IPS DF 6.9 (cell line): ENCODE results near the gene OPRL1.
"Not testable (repeated sequence)": the region's sequence is repeated elsewhere in the genome, so short reads cannot be mapped to it uniquely, and the experiment has no call there.

Experiments used
- DNase-seq: peaks from one replicate; pipeline ENCODE4 v3.0.0-alpha.2; 2013; ENCODE audit warnings: low read depth, low spot score
- H3K27ac ChIP-seq: one replicate; pipeline ENCODE4 v1.5.1; 2013; ENCODE audit warnings: low read length, control low read depth
- H3K27me3 ChIP-seq: 2 replicates; pipeline ENCODE4 v1.6.1; 2013; ENCODE audit warnings: mild to moderate bottlenecking, low read length; ENCODE audit not compliant: control insufficient read depth, insufficient read depth
- H3K36me3 ChIP-seq: 2 replicates; pipeline ENCODE4 v1.6.1; 2013; ENCODE audit warnings: low read length; ENCODE audit not compliant: control insufficient read depth, insufficient read depth
- H3K4me1 ChIP-seq: 2 replicates; pipeline ENCODE4 v1.6.1; 2013; ENCODE audit warnings: low read length; ENCODE audit not compliant: control insufficient read depth, insufficient read depth
- H3K4me3 ChIP-seq: 2 replicates; pipeline ENCODE4 v1.5.1; 2013; ENCODE audit warnings: mild to moderate bottlenecking, low read length
- H3K9me3 ChIP-seq: 2 replicates; pipeline ENCODE4 v1.6.1; 2013; ENCODE audit warnings: low read length, inconsistent platforms; ENCODE audit not compliant: control insufficient read depth, insufficient read depth
- WGBS: extraction: QIAGEN DNeasy Blood & Tissue Kit; methylation state at CpG from one replicate; pipeline ENCODE4 v1.1.7; 2013; ENCODE audit warnings: mixed read lengths, missing lambda C conversion rate; ENCODE audit not compliant: insufficient read length, insufficient coverage; 5-methylcytosine and 5-hydroxymethylcytosine counted together

The OPRL1 gene

DNA sequence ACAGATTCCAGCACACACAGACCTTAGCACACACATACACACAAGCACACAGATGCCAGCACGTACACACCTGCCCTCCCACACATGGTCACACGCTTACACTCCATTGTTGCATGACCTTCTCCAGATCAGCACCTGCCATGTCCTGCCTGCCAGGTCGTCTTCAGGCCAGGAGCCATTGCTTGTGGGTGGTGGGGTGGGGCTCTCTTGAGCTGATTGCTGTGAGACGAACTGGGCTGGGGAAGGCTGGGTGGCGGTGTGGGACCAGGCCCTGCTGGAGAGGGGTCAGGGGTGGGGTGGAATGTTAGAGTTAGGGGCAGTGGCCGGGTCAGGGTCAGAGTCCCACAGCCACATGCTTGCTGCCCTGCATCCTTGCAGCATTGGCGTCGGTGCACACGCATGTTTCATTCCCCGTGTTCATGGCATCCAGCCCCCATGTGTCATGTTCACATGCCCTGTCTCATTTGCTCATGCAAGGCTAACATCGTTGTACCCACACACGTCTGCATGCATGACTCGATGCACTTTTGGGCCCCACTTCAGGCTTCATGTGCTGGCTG, 34.0 kb downstream of the OPRL1 start:
- H3K27me3 ChIP-seq, result no peaks in the 10 kb centered on the region

DNA sequence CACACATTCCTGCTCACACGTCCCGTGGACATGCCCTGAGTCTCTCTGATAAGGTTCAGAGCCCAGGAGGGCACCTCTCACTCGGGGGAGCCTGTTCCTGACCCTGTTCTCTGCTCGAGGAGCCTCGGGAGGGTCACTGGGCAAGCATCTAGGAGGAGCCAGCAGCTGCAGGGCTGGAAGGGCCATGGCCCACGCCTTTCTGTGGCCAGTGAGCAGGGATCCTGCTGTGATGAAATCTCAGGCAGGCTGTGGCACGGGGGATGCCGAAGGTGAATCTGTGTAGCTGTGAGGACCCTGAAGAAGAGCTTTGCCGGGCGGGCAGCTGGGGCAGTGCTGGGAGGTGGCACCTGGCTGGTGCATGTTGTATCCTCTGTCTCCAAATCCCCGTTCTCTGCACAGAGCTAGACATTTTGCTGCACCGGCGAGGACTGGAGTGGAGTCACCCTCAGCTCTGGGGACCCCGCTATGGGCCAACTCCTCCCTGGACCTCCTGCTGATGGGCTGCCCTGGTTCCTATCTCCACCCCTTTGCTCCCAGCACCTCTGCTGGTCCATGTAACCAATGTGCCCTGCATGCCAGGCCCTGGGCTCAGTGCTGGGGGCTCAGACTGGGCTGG, 34.6 kb downstream of the OPRL1 start:
- H3K27me3 ChIP-seq, result no peaks in the 10 kb centered on the region
- no CpG with 5 or more reads among the region's 14 CpGs for WGBS
- H3K27ac ChIP-seq, result no peak overlapping the region
- H3K4me3 ChIP-seq, result no peak overlapping the region
- no peaks in the 10 kb centered on the region for H3K36me3 ChIP-seq
- H3K9me3 ChIP-seq, result no peaks in the 10 kb centered on the region
- H3K4me1 ChIP-seq, result no peaks in the 10 kb centered on the region
- no peak for DNase-seq

More for the DNA sequence above, 34.0 kb downstream of the OPRL1 start:
- Histone ChIP-seq H3K9me3 (no peaks in the 10 kb centered on the region), H3K4me3 (no peak overlapping the region), H3K27ac (no peak overlapping the region), H3K36me3 (no peaks in the 10 kb centered on the region), H3K4me1 (no peaks in the 10 kb centered on the region)
- no peak for DNase-seq
- WGBS, result no CpG with 5 or more reads among the region's 13 CpGs

DNA sequence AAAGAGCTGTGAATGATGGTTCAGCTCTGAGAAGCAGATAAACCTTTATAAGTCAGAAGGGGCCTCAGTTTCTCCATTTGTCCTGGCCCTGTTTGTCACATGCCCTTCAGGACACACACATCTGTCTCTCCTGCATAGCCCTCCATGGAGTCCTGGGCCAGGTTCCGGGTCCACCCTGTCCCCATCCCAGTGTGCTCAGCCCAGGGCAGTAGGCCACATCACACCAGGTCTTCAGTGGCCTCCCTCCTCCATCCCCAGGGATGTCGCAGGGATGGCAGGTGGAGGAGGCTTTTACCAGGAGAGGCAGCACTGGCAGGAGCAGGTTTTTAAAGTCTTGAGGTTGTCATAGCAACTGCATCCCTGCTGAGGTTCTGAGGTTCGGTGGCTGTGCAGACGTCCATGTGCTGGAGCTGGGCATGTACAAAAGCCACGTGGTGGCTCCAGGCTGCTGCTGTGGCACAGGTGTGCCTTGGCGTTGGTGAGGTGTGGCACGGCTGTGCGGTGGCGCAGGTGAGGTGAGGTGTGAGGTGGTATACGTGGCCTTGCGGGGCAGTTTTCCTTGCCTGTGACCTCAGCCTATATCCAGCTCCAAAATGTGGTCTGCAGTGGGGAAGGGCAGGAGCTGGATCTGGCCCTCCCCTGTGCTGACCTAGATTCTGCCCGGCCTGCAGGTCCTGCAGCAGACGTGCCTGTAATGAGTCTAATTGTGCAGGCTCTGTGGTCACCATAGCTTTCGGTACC, 35.5 kb downstream of the OPRL1 start:
- Histone ChIP-seq H3K27me3 (no peaks in the 10 kb centered on the region), H3K4me1 (no peaks in the 10 kb centered on the region), H3K9me3 (no peaks in the 10 kb centered on the region), H3K36me3 (no peaks in the 10 kb centered on the region), H3K27ac (no peak overlapping the region), H3K4me3 (no peak overlapping the region)
- no CpG with 5 or more reads among the region's 14 CpGs for WGBS
- DNase-seq, result no peak

DNA sequence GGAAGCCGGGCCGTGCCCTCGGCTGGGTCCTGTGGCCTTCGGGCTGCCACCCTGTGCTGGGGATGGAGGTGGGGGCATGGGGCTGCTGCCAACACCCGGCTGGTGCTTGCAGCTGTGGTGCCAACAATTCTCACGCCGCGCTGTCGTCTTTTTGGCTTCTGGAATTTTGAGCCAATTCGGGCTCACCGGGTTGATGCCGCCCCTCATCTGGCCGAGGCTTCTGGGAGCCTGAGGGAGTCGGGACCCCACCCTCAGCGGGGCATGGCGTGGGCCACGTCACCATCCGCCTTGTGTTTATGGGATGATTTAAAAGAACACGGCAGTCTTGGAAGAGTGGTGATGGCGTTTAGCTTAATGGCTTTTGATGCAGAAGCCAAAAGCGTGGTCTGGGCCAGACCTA, 36.1 kb downstream of the OPRL1 start:
- no peak overlapping the region for H3K4me3 ChIP-seq
- WGBS, result no CpG with 5 or more reads among the region's 21 CpGs
- no peak overlapping the region for H3K27ac ChIP-seq
- H3K36me3 ChIP-seq, result no peaks in the 10 kb centered on the region
- no peaks in the 10 kb centered on the region for H3K9me3 ChIP-seq
- no peak for DNase-seq
- H3K27me3 ChIP-seq, result no peaks in the 10 kb centered on the region
- H3K4me1 ChIP-seq, result no peaks in the 10 kb centered on the region

DNA sequence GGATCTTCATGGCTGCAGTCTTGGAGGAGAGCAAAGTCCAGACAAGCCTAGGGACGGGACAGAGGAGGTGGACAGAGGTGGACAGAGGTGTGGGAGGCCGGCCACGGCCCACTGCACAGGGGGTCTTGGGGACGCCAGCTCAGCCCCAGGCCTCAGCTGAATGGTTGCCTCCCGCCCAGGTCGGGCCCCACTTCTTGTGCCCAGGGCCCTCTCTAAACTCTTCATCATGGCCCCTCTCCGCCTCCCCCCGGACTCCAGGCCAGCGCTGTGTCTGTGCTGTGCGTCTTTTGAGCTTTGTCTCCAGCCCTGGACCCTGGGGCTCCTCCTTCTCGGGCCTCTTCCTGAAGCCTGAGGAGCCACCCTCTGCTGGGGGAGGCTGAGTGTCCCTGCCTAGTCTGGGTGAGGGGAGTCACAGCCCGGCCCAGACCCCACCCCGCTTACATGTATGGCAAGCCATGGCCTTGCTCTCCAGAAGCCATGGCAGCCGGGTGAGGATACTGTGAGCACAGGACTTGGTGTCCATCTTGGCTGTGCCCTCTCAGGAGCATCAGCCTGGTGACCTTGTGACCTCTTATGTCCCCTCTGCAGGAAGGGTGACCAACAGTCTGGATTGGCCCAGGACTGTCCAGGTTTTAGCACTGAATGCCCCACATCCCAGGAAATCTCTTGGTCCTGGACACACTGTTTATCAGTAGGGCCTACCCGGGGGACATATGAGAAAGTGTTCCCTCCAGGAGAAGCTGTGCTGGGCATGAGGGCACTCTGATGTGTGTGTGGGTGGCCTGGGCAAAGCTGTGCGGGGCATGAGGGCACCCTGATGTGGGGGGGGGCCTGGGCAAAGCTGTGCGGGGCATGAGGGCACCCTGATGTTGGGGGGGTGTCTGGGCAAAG, 36.9 kb downstream of the OPRL1 start:
- no peak overlapping the region for H3K27ac ChIP-seq
- no CpG with 5 or more reads among the region's 17 CpGs for WGBS
- no peaks in the 10 kb centered on the region for H3K9me3 ChIP-seq
- no peak for DNase-seq
- H3K36me3 ChIP-seq, result no peaks in the 10 kb centered on the region
- no peaks in the 10 kb centered on the region for H3K27me3 ChIP-seq
- H3K4me3 ChIP-seq, result no peak overlapping the region
- H3K4me1 ChIP-seq, result no peaks in the 10 kb centered on the region

DNA sequence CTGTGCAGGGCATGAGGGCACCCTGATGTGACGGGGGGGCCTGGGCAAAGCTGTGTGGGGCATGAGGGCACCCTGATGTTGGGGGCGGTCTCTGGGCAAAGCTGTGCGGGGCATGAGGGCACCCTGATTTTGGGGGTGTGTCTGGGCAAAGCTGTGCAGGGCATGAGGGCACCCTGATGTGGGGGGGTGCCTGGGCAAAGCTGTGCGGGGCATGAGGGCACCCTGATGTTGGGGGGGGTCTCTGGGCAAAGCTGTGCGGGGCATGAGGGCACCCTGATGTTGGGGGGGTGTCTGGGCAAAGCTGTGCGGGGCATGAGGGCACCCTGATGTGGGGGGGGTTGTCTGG, 37.5 kb downstream of the OPRL1 start:
- not testable (repeated sequence) for H3K27me3 ChIP-seq, DNase-seq, H3K27ac ChIP-seq, H3K4me1 ChIP-seq, H3K4me3 ChIP-seq, H3K36me3 ChIP-seq, H3K9me3 ChIP-seq
- no CpG with 5 or more reads among the region's 6 CpGs for WGBS

DNA sequence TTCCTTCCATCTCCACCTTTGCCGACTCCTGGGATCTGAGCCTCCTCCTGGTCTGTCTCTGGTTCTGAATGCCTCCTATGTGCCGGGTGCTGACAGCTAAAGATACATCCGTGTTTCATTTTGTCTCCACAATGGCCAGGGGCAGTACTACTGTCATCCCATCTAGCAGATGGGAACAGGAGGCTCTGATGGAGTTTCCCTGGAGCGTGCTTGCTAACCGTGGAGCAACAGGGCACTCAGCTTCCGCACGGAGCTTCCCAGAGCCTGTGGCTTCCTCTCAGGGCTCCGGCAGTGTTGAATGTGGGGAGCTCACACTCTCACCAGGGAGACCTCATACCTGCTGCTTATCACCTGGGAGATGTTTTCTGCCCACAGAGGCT, 39.4 kb downstream of the OPRL1 start:
- no CpG with 5 or more reads among the region's 8 CpGs for WGBS
- Histone ChIP-seq H3K36me3 (no peaks in the 10 kb centered on the region), H3K9me3 (no peaks in the 10 kb centered on the region), H3K4me3 (no peak overlapping the region), H3K27ac (no peak overlapping the region), H3K4me1 (no peaks in the 10 kb centered on the region), H3K27me3 (no peaks in the 10 kb centered on the region)
- no peak for DNase-seq

DNA sequence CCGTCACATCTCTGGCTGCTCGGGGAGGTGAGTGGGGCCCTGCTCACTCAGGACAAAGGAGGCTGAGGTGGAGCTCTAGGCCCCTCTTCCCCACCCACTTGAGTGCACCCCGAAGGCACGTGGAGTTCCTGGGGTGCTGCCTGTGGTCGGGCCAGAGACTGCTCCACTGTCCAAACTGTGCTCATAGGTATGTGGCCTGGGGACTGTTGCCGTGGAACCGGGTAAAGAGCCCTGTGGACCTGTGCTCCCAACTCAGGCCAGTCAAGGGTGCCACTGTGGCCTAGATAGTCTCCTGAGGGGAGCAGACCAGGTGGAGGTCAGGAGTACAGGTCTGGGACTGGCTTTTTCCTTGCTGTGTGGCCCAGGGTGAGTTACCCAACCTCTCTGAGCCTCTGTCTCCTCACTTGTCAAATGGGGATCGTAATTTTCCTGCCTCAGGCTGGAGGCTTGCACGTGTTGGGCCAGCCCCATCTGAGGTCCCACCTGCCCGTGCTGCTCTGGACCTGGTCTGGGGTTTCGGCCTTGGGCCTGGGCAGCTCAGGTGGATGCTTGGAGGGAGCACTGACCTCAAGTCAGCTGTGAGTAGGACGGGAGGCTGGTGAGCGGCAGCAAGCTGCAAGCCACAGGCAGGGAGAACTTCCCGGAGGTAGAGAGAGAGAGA, 39.9 kb downstream of the OPRL1 start:
- no CpG with 5 or more reads among the region's 14 CpGs for WGBS
- Histone ChIP-seq H3K4me3 (no peak overlapping the region), H3K9me3 (no peaks in the 10 kb centered on the region), H3K36me3 (no peaks in the 10 kb centered on the region), H3K4me1 (no peaks in the 10 kb centered on the region), H3K27ac (no peak overlapping the region), H3K27me3 (no peaks in the 10 kb centered on the region)
- no peak for DNase-seq

DNA sequence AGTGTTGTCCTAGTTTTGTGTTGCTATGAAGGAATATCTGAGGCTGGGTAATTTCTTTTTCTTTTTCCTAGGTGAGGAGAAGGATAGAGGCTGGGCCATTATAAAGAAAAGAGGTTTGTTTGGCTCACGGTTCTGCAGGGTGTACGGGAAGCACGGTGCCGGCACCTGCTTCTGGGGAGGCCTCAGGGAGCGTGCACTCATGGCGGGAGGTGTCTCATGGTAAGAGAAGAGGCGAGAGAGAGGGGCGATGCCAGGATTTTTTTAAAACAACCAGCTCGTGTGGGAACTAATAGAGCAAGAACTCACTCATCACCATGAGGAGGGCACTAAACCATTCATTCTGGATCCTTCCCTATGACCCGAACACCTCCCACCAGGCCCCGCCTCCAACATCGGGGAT, 41.7 kb downstream of the OPRL1 start:
- H3K4me1 ChIP-seq, result no peaks in the 10 kb centered on the region
- no peaks in the 10 kb centered on the region for H3K9me3 ChIP-seq
- no peak overlapping the region for H3K4me3 ChIP-seq
- no peak overlapping the region for H3K27ac ChIP-seq
- H3K27me3 ChIP-seq, result no peaks in the 10 kb centered on the region
- no CpG with 5 or more reads among the region's 12 CpGs for WGBS
- no peak for DNase-seq
- no peaks in the 10 kb centered on the region for H3K36me3 ChIP-seq

DNA sequence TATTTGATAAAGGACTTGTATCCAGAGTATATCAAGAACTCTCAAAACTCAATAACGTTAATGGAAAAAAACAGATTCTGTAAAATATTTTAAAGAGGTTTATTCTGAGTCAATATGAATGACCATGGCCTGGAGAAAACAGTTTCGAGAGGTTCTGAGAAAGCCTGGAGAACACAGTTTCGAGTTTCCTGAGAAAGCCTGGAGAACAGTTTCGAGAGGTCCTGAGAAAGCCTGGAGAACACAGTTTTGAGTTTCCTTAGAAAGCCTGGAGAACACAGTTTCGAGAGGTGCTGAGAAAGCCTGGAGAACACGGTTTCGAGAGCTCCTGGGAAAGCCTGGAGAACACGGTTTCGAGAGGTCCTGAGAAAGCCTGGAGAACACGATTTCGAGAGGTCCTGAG, 43.0 kb downstream of the OPRL1 start:
- H3K27me3 ChIP-seq, DNase-seq, H3K36me3 ChIP-seq, H3K4me1 ChIP-seq, H3K4me3 ChIP-seq, H3K9me3 ChIP-seq, H3K27ac ChIP-seq: not testable (repeated sequence)
- no CpG with 5 or more reads among the region's 11 CpGs for WGBS
